HepG2 (cell line): ENCODE results near the gene OR2M3. TPM values are rescaled to one million over a fixed set of nuclear protein-coding genes. Genes with fewer than 3 reads are reported as not detected.

Experiments
- ATAC-seq: fragments of 200-7000 bp; cut with Tn5 transposase; 3 replicates; pipeline ENCODE4 v1.9.1; 2020; ENCODE audit warnings: mild to moderate bottlenecking, moderate library complexity
- BruUV-seq: library from RNA; stranded (reverse); fragments of 400-500 nt; replicated peaks from 2 replicates; lab custom pipeline; 2021; lab: Mats Ljungman, UMichigan
- CTCF ChIA-PET: fragments of 300-600 bp; formaldehyde crosslinking; extraction: SDS; loops from one replicate; lab custom pipeline; 2021; ENCODE audit warnings: low total read pairs, inconsistent platforms, low intra/inter-chr PET ratio; lab: Yijun Ruan, JAX
- POLR2A ChIA-PET: fragments of 350-600 bp; sonication (Branson Sonifier 250); formaldehyde crosslinking; loops from one replicate; lab custom pipeline; 2020; ENCODE audit warnings: antibody characterized with exemption, inconsistent platforms; lab: Yijun Ruan, JAX
- DNase-seq: peaks from one replicate; pipeline ENCODE4 v3.0.0-alpha.2; 2015; ENCODE audit warnings: low spot score
- FAIRE-seq: peaks from 3 replicates; lab custom pipeline; 2011; peaks lifted over from hg19 to GRCh38; lab: Jason Lieb, UNC
- H2AFZ ChIP-seq: one replicate; pipeline ENCODE4 v1.6.1; 2011; ENCODE audit warnings: low read length, inconsistent platforms
- H3K27ac ChIP-seq: fragments of 300-600 bp; 3 replicates; pipeline ENCODE4 v1.8.0; 2011; ENCODE audit warnings: mixed run types, mild to moderate bottlenecking, mixed read lengths, low read length, inconsistent platforms; ENCODE audit not compliant: insufficient read depth; ENCODE audit errors: extremely low read length
- H3K27me3 ChIP-seq, 2 experiments: fragments of 200-600 bp in 1 of 2; 2 replicates in 1 of 2; 3 replicates in 1 of 2; pipeline versions ENCODE4 v1.6.0 to v1.8.0; 2011; ENCODE audit warnings: low read length in 2 of 2, mild to moderate bottlenecking in 2 of 2, moderate library complexity in 2 of 2, inconsistent platforms in 1 of 2; ENCODE audit not compliant: insufficient read depth in 2 of 2, control insufficient read depth in 1 of 2
- H3K36me3 ChIP-seq, 2 experiments: fragments of 200-600 bp in 1 of 2; replicated peaks in 1 of 2; 2 replicates in 1 of 2; 3 replicates in 1 of 2; pipeline versions ENCODE4 v1.5.1 to v1.8.0; 2011; ENCODE audit warnings: low read length in 2 of 2, inconsistent platforms in 1 of 2; ENCODE audit not compliant: insufficient read depth in 2 of 2, control insufficient read depth in 1 of 2
- H3K4me1 ChIP-seq: 2 replicates; pipeline ENCODE4 v1.5.1; 2012; ENCODE audit warnings: low read length, inconsistent platforms; ENCODE audit not compliant: insufficient read depth
- H3K4me2 ChIP-seq: 2 replicates; pipeline ENCODE4 v1.6.0; 2011; ENCODE audit warnings: low read depth, low read length, inconsistent platforms
- H3K4me3 ChIP-seq, 3 experiments: fragments of 200-600 bp in 1 of 3; sonication (generic), shearing (Covaris generic) in 1 of 3; replicated peaks in 1 of 3; 2 replicates each; pipeline ENCODE4 v1.5.1; 2011 to 2016; ENCODE audit warnings: low read length in 3 of 3, inconsistent platforms in 2 of 3, low read depth in 2 of 3, mild to moderate bottlenecking in 2 of 3, control low read depth in 1 of 3, mixed read lengths in 1 of 3; ENCODE audit not compliant: insufficient read depth in 1 of 3
- H3K79me2 ChIP-seq: one replicate; pipeline ENCODE4 v1.6.1; 2011; ENCODE audit warnings: low read length, inconsistent platforms; ENCODE audit not compliant: insufficient read depth
- H3K9ac ChIP-seq: 2 replicates; pipeline ENCODE4 v1.6.0; 2011; ENCODE audit warnings: mild to moderate bottlenecking, low read depth, low read length, inconsistent platforms; ENCODE audit not compliant: insufficient read depth
- H3K9me3 ChIP-seq: 2 replicates; pipeline ENCODE4 v1.5.1; 2012; ENCODE audit warnings: mild to moderate bottlenecking, low read length
- H4K20me1 ChIP-seq: 2 replicates; pipeline ENCODE4 v1.6.0; 2011; ENCODE audit warnings: inconsistent platforms, mild to moderate bottlenecking, low read length, moderate library complexity; ENCODE audit not compliant: insufficient read depth
- NFKBIZ ChIP-seq: IDR thresholded peaks from 2 replicates; pipeline ENCODE4 v1.6.1; 2018; ENCODE audit warnings: missing genetic modification reagents, missing compliant biosample characterization
- SCMH1 ChIP-seq: sonication (generic); formaldehyde crosslinking; IDR thresholded peaks from 2 replicates; pipeline ENCODE4 v1.9.0; 2021; ENCODE audit warnings: missing genetic modification reagents, mild to moderate bottlenecking, borderline replicate concordance
- WGBS: methylation state at CpG from one replicate; pipeline ENCODE4 v1.1.6; 2017; ENCODE audit warnings: low lambda C conversion rate; 5-methylcytosine and 5-hydroxymethylcytosine counted together
- in situ Hi-C: cut with HindIII; loops from 2 replicates; pipeline ENCODE4 v1.10.0; 2017; ENCODE audit warnings: low pct_unique_long_range_greater_than_20kb; ENCODE audit not compliant: extremely low pct_ligation_motif_present
- intact Hi-C: fragments of 100-400 bp; cut with micrococcal nuclease; formaldehyde crosslinking; loops from one replicate; pipeline ENCODE4 v1.10.0; 2022; ENCODE audit not compliant: unreplicated experiment
- polyA plus RNA-seq, 8 experiments: library from polyadenylated mRNA; depleted of rRNA in 3 of 8; stranded (reverse) in 7 of 8; unstranded in 1 of 8; fragments of >200 nt; fragmentation: Illumina TruSeq in 4 of 8; extraction: Trizol in 4 of 8; gene quantifications; 2 replicates each; pipeline versions ENCODE4 v1.2.1 to v1.2.3, GENCODE V29; 2011 to 2016; ENCODE audit warnings: low read depth in 4 of 8, missing spikeins in 1 of 8, mixed read lengths in 1 of 8; ENCODE audit not compliant: insufficient read depth in 1 of 8
- total RNA-seq, 5 experiments: library from RNA; depleted of rRNA; stranded (reverse); fragments of >200 nt; fragmentation: Illumina TruSeq; extraction: Trizol; gene quantifications; 2 replicates each; pipeline ENCODE4 v1.2.3, GENCODE V29; 2016; ENCODE audit warnings: low read depth in 1 of 5
- TF ChIP-seq, protein P1 (sequence below): sonication (generic); formaldehyde crosslinking; conservative IDR thresholded peaks from 2 replicates; pipeline ENCODE4 v1.8.0; 2022; ENCODE audit warnings: mild to moderate bottlenecking, moderate library complexity, missing genetic modification reagents
- TF ChIP-seq, protein P2 (sequence below): sonication (generic); formaldehyde crosslinking; IDR thresholded peaks from 2 replicates; pipeline ENCODE4 v1.5.0; 2020; ENCODE audit warnings: mild to moderate bottlenecking, missing genetic modification reagents, moderate library complexity
- TF ChIP-seq, protein P3 (sequence below): sonication (generic); formaldehyde crosslinking; IDR thresholded peaks from 2 replicates; pipeline ENCODE4 v1.4.0; 2020; ENCODE audit warnings: missing genetic modification reagents
- TF ChIP-seq, protein P4 (sequence below): sonication (generic); formaldehyde crosslinking; conservative IDR thresholded peaks from 2 replicates; pipeline ENCODE4 v1.4.0; 2020; ENCODE audit warnings: mild to moderate bottlenecking, missing genetic modification reagents, moderate library complexity

Gene OR2M3
- total and polyA plus RNA-seq, 2 of the 13 experiments (the other 11 are each of a cell fraction or from before 2014, with no cell fraction given): not detected

DNA sequence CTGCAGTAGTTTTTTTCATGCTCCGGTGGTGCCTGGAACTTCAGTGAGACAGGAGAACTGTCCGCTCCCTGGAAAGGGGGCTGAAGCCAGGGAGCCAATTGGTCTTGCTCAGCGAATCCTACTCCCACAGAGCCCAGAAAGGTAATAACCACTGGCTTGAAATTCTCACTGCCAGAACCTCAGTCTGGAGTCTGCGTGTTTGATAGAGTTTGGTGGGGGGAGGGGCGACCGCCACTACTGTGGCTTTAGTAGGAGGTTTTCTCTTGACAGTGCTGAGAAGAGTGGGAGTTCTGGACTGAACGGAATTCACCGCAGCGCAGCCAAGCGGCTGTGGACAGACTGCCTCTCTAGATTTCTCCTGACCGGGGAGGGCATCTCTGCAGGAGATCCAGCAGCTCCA is 8.0 kb upstream of the OR2M3 start:
- ChIA-PET CTCF (no interaction called here), POLR2A (no interaction called here)
- Histone ChIP-seq H3K4me3 (no peak overlapping the region), H2AFZ (no peak overlapping the region), H4K20me1 (no peaks in the 10 kb centered on the region), H3K4me2 (no peak overlapping the region), H3K9me3 (peaks cover 90% of the 10 kb centered on the region), H3K36me3 (no peaks in the 10 kb centered on the region), H3K79me2 (no peaks in the 10 kb centered on the region), H3K27ac (no peak overlapping the region), H3K4me1 (no peaks in the 10 kb centered on the region), H3K9ac (no peak overlapping the region), H3K27me3 (no peaks in the 10 kb centered on the region)
- intact Hi-C loops (no loop called here), in situ Hi-C loops (no loop called here)
- no TSS peak for BruUV-seq
- WGBS: 29% methylated on average over 6 of the region's 11 CpGs
- ATAC-seq (no peak), DNase-seq (no peak), FAIRE-seq (no peak)
- TF ChIP-seq, protein P1, sequence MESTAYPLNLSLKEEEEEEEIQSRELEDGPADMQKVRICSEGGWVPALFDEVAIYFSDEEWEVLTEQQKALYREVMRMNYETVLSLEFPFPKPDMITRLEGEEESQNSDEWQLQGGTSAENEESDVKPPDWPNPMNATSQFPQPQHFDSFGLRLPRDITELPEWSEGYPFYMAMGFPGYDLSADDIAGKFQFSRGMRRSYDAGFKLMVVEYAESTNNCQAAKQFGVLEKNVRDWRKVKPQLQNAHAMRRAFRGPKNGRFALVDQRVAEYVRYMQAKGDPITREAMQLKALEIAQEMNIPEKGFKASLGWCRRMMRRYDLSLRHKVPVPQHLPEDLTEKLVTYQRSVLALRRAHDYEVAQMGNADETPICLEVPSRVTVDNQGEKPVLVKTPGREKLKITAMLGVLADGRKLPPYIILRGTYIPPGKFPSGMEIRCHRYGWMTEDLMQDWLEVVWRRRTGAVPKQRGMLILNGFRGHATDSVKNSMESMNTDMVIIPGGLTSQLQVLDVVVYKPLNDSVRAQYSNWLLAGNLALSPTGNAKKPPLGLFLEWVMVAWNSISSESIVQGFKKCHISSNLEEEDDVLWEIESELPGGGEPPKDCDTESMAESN: no peak
- TF ChIP-seq, protein P2, sequence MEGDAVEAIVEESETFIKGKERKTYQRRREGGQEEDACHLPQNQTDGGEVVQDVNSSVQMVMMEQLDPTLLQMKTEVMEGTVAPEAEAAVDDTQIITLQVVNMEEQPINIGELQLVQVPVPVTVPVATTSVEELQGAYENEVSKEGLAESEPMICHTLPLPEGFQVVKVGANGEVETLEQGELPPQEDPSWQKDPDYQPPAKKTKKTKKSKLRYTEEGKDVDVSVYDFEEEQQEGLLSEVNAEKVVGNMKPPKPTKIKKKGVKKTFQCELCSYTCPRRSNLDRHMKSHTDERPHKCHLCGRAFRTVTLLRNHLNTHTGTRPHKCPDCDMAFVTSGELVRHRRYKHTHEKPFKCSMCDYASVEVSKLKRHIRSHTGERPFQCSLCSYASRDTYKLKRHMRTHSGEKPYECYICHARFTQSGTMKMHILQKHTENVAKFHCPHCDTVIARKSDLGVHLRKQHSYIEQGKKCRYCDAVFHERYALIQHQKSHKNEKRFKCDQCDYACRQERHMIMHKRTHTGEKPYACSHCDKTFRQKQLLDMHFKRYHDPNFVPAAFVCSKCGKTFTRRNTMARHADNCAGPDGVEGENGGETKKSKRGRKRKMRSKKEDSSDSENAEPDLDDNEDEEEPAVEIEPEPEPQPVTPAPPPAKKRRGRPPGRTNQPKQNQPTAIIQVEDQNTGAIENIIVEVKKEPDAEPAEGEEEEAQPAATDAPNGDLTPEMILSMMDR: no peak
- TF ChIP-seq SCMH1 (no peak), NFKBIZ (CRISPR knock-in tag) (no peak)
- TF ChIP-seq, protein P3, sequence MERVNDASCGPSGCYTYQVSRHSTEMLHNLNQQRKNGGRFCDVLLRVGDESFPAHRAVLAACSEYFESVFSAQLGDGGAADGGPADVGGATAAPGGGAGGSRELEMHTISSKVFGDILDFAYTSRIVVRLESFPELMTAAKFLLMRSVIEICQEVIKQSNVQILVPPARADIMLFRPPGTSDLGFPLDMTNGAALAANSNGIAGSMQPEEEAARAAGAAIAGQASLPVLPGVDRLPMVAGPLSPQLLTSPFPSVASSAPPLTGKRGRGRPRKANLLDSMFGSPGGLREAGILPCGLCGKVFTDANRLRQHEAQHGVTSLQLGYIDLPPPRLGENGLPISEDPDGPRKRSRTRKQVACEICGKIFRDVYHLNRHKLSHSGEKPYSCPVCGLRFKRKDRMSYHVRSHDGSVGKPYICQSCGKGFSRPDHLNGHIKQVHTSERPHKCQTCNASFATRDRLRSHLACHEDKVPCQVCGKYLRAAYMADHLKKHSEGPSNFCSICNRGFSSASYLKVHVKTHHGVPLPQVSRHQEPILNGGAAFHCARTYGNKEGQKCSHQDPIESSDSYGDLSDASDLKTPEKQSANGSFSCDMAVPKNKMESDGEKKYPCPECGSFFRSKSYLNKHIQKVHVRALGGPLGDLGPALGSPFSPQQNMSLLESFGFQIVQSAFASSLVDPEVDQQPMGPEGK (CRISPR knock-in tag): no peak
- TF ChIP-seq, protein P4, sequence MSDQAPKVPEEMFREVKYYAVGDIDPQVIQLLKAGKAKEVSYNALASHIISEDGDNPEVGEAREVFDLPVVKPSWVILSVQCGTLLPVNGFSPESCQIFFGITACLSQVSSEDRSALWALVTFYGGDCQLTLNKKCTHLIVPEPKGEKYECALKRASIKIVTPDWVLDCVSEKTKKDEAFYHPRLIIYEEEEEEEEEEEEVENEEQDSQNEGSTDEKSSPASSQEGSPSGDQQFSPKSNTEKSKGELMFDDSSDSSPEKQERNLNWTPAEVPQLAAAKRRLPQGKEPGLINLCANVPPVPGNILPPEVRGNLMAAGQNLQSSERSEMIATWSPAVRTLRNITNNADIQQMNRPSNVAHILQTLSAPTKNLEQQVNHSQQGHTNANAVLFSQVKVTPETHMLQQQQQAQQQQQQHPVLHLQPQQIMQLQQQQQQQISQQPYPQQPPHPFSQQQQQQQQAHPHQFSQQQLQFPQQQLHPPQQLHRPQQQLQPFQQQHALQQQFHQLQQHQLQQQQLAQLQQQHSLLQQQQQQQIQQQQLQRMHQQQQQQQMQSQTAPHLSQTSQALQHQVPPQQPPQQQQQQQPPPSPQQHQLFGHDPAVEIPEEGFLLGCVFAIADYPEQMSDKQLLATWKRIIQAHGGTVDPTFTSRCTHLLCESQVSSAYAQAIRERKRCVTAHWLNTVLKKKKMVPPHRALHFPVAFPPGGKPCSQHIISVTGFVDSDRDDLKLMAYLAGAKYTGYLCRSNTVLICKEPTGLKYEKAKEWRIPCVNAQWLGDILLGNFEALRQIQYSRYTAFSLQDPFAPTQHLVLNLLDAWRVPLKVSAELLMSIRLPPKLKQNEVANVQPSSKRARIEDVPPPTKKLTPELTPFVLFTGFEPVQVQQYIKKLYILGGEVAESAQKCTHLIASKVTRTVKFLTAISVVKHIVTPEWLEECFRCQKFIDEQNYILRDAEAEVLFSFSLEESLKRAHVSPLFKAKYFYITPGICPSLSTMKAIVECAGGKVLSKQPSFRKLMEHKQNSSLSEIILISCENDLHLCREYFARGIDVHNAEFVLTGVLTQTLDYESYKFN (CRISPR knock-in tag): no peak
